HepG2 (cell line): ENCODE results near the gene HOXC11. TPM values are rescaled to one million over a fixed set of nuclear protein-coding genes. Genes with fewer than 3 reads are reported as not detected.

Experiments
- ATAC-seq: fragments of 200-7000 bp; cut with Tn5 transposase; 3 replicates; pipeline ENCODE4 v1.9.1; 2020; ENCODE audit warnings: mild to moderate bottlenecking, moderate library complexity
- BruUV-seq: library from RNA; stranded (reverse); fragments of 400-500 nt; replicated peaks from 2 replicates; lab custom pipeline; 2021; lab: Mats Ljungman, UMichigan
- CTCF ChIA-PET: fragments of 300-600 bp; formaldehyde crosslinking; extraction: SDS; loops from one replicate; lab custom pipeline; 2021; ENCODE audit warnings: low total read pairs, inconsistent platforms, low intra/inter-chr PET ratio; lab: Yijun Ruan, JAX
- POLR2A ChIA-PET: fragments of 350-600 bp; sonication (Branson Sonifier 250); formaldehyde crosslinking; loops from one replicate; lab custom pipeline; 2020; ENCODE audit warnings: antibody characterized with exemption, inconsistent platforms; lab: Yijun Ruan, JAX
- DNase-seq: peaks from one replicate; pipeline ENCODE4 v3.0.0-alpha.2; 2015; ENCODE audit warnings: low spot score
- FAIRE-seq: peaks from 3 replicates; lab custom pipeline; 2011; peaks lifted over from hg19 to GRCh38; lab: Jason Lieb, UNC
- H2AFZ ChIP-seq: one replicate; pipeline ENCODE4 v1.6.1; 2011; ENCODE audit warnings: low read length, inconsistent platforms
- H3K27ac ChIP-seq: fragments of 300-600 bp; 3 replicates; pipeline ENCODE4 v1.8.0; 2011; ENCODE audit warnings: mixed run types, mild to moderate bottlenecking, mixed read lengths, low read length, inconsistent platforms; ENCODE audit not compliant: insufficient read depth; ENCODE audit errors: extremely low read length
- H3K27me3 ChIP-seq, 2 experiments: fragments of 200-600 bp in 1 of 2; 2 replicates in 1 of 2; 3 replicates in 1 of 2; pipeline versions ENCODE4 v1.6.0 to v1.8.0; 2011; ENCODE audit warnings: low read length in 2 of 2, mild to moderate bottlenecking in 2 of 2, moderate library complexity in 2 of 2, inconsistent platforms in 1 of 2; ENCODE audit not compliant: insufficient read depth in 2 of 2, control insufficient read depth in 1 of 2
- H3K36me3 ChIP-seq, 2 experiments: fragments of 200-600 bp in 1 of 2; replicated peaks in 1 of 2; 2 replicates in 1 of 2; 3 replicates in 1 of 2; pipeline versions ENCODE4 v1.5.1 to v1.8.0; 2011; ENCODE audit warnings: low read length in 2 of 2, inconsistent platforms in 1 of 2; ENCODE audit not compliant: insufficient read depth in 2 of 2, control insufficient read depth in 1 of 2
- H3K4me1 ChIP-seq: 2 replicates; pipeline ENCODE4 v1.5.1; 2012; ENCODE audit warnings: low read length, inconsistent platforms; ENCODE audit not compliant: insufficient read depth
- H3K4me2 ChIP-seq: 2 replicates; pipeline ENCODE4 v1.6.0; 2011; ENCODE audit warnings: low read depth, low read length, inconsistent platforms
- H3K4me3 ChIP-seq, 3 experiments: fragments of 200-600 bp in 1 of 3; sonication (generic), shearing (Covaris generic) in 1 of 3; replicated peaks in 1 of 3; 2 replicates each; pipeline ENCODE4 v1.5.1; 2011 to 2016; ENCODE audit warnings: low read length in 3 of 3, inconsistent platforms in 2 of 3, low read depth in 2 of 3, mild to moderate bottlenecking in 2 of 3, control low read depth in 1 of 3, mixed read lengths in 1 of 3; ENCODE audit not compliant: insufficient read depth in 1 of 3
- H3K79me2 ChIP-seq: one replicate; pipeline ENCODE4 v1.6.1; 2011; ENCODE audit warnings: low read length, inconsistent platforms; ENCODE audit not compliant: insufficient read depth
- H3K9ac ChIP-seq: 2 replicates; pipeline ENCODE4 v1.6.0; 2011; ENCODE audit warnings: mild to moderate bottlenecking, low read depth, low read length, inconsistent platforms; ENCODE audit not compliant: insufficient read depth
- H3K9me3 ChIP-seq: 2 replicates; pipeline ENCODE4 v1.5.1; 2012; ENCODE audit warnings: mild to moderate bottlenecking, low read length
- H4K20me1 ChIP-seq: 2 replicates; pipeline ENCODE4 v1.6.0; 2011; ENCODE audit warnings: inconsistent platforms, mild to moderate bottlenecking, low read length, moderate library complexity; ENCODE audit not compliant: insufficient read depth
- E2F1 ChIP-seq: sonication (generic); formaldehyde crosslinking; IDR thresholded peaks from 2 replicates; pipeline ENCODE4 v1.5.0; 2020; ENCODE audit warnings: missing genetic modification reagents
- FOXP4 ChIP-seq: sonication (generic); formaldehyde crosslinking; IDR thresholded peaks from 2 replicates; pipeline ENCODE4 v1.4.0; 2020; ENCODE audit warnings: missing genetic modification reagents
- GABPB1 ChIP-seq: IDR thresholded peaks from 2 replicates; pipeline ENCODE4 v1.6.1; 2016; ENCODE audit warnings: mild to moderate bottlenecking, missing genetic modification reagents, moderate library complexity, missing compliant biosample characterization
- GATAD2A ChIP-seq: IDR thresholded peaks from 2 replicates; pipeline ENCODE4 v1.6.1; 2016
- HNF1B ChIP-seq: sonication (generic); formaldehyde crosslinking; IDR thresholded peaks from 2 replicates; pipeline ENCODE4 v1.5.1; 2020; ENCODE audit warnings: mild to moderate bottlenecking, moderate library complexity, missing genetic modification reagents
- MXD1 ChIP-seq: sonication (generic); formaldehyde crosslinking; IDR thresholded peaks from 2 replicates; pipeline ENCODE4 v1.4.0; 2020; ENCODE audit warnings: mild to moderate bottlenecking, missing genetic modification reagents
- NR2F6 ChIP-seq, 2 experiments: IDR thresholded peaks; 2 replicates each; pipeline ENCODE4 v1.6.1; 2016; ENCODE audit warnings: antibody characterized with exemption in 1 of 2, mild to moderate bottlenecking in 1 of 2
- TFDP2 ChIP-seq: sonication (generic); formaldehyde crosslinking; IDR thresholded peaks from 2 replicates; pipeline ENCODE4 v1.4.0; 2020; ENCODE audit warnings: missing genetic modification reagents
- THAP11 ChIP-seq: IDR thresholded peaks from 2 replicates; pipeline ENCODE4 v1.6.1; 2016; ENCODE audit warnings: missing biosample characterization, missing genetic modification reagents
- THRA ChIP-seq: sonication (generic); formaldehyde crosslinking; IDR thresholded peaks from 2 replicates; pipeline ENCODE4 v1.4.0; 2020; ENCODE audit warnings: missing genetic modification reagents, borderline replicate concordance
- ZNF280B ChIP-seq: sonication (generic); formaldehyde crosslinking; IDR thresholded peaks from 2 replicates; pipeline ENCODE4 v1.5.0; 2020; ENCODE audit warnings: missing genetic modification reagents, mild to moderate bottlenecking, borderline replicate concordance
- ZNF746 ChIP-seq: sonication (generic); formaldehyde crosslinking; IDR thresholded peaks from 2 replicates; pipeline ENCODE4 v1.8.0; 2022; ENCODE audit warnings: mild to moderate bottlenecking, missing genetic modification reagents
- WGBS: methylation state at CpG from one replicate; pipeline ENCODE4 v1.1.6; 2017; ENCODE audit warnings: low lambda C conversion rate; 5-methylcytosine and 5-hydroxymethylcytosine counted together
- in situ Hi-C: cut with HindIII; loops from 2 replicates; pipeline ENCODE4 v1.10.0; 2017; ENCODE audit warnings: low pct_unique_long_range_greater_than_20kb; ENCODE audit not compliant: extremely low pct_ligation_motif_present
- intact Hi-C: fragments of 100-400 bp; cut with micrococcal nuclease; formaldehyde crosslinking; loops from one replicate; pipeline ENCODE4 v1.10.0; 2022; ENCODE audit not compliant: unreplicated experiment
- polyA plus RNA-seq, 8 experiments: library from polyadenylated mRNA; depleted of rRNA in 3 of 8; stranded (reverse) in 7 of 8; unstranded in 1 of 8; fragments of >200 nt; fragmentation: Illumina TruSeq in 4 of 8; extraction: Trizol in 4 of 8; gene quantifications; 2 replicates each; pipeline versions ENCODE4 v1.2.1 to v1.2.3, GENCODE V29; 2011 to 2016; ENCODE audit warnings: low read depth in 4 of 8, missing spikeins in 1 of 8, mixed read lengths in 1 of 8; ENCODE audit not compliant: insufficient read depth in 1 of 8
- total RNA-seq, 5 experiments: library from RNA; depleted of rRNA; stranded (reverse); fragments of >200 nt; fragmentation: Illumina TruSeq; extraction: Trizol; gene quantifications; 2 replicates each; pipeline ENCODE4 v1.2.3, GENCODE V29; 2016; ENCODE audit warnings: low read depth in 1 of 5

The HOXC11 gene
- total and polyA plus RNA-seq, 2 of the 13 experiments (the other 11 are each of a cell fraction or from before 2014, with no cell fraction given), result not detected

GRCh38 chr12:53994264-53995001 lies 21.5 kb downstream of the HOXC11 start:
- H2AFZ ChIP-seq, result no peak overlapping the region
- ChIA-PET CTCF (no interaction called here), POLR2A (no interaction called here)
- H3K27me3 ChIP-seq, result peaks cover 10 to 61% of the 10 kb centered on the region in 2 experiments
- H3K36me3 ChIP-seq, result no peaks in the 10 kb centered on the region
- H3K27ac ChIP-seq, result no peak overlapping the region
- intact Hi-C loops (no loop called here), in situ Hi-C loops (loop anchor here (10.0 kb wide), 1 partner anchor 380 kb away; no protein-coding TSS in a partner anchor)
- peak; percentile 57 for DNase-seq
- FAIRE-seq, result no peak
- peak overlapping the region; percentile 23 to 48 (median 29); a peak in 3 of 6 replicates for H3K4me3 ChIP-seq
- peak; percentile 89 for ATAC-seq
- peak overlapping the region; percentile 63 for H3K4me2 ChIP-seq
- no peak overlapping the region for H3K9ac ChIP-seq
- H4K20me1 ChIP-seq, result no peaks in the 10 kb centered on the region
- no peaks in the 10 kb centered on the region for H3K79me2 ChIP-seq
- peaks cover 29% of the 10 kb centered on the region for H3K4me1 ChIP-seq
- WGBS, result 53% methylated on average over 32 of the region's 60 CpGs
- H3K9me3 ChIP-seq, result no peaks in the 10 kb centered on the region
- BruUV-seq, result no TSS peak
- TF ChIP-seq HNF1B (CRISPR knock-in tag), result peak; percentile 29; the same call in 1 of the 2 replicates
- peak; percentile 23; the same call in 1 of the 2 replicates for TF ChIP-seq ZNF280B
- peak; percentile 47; the same call in 1 of the 2 replicates for TF ChIP-seq FOXP4 (CRISPR knock-in tag)
- TF ChIP-seq E2F1 (CRISPR knock-in tag), result peak; percentile 54; the same call in 1 of the 2 replicates
- TF ChIP-seq THAP11, result 0 out of 2 replicates have a peak, but pooled peaks have one; percentile 9
- peak; percentile 66; the same call in 1 of the 2 replicates for TF ChIP-seq MXD1
- 0 out of 2 replicates have a peak, but pooled peaks have one; percentile 60 for TF ChIP-seq ZNF746
- TF ChIP-seq TFDP2 (CRISPR knock-in tag), result peak; percentile 48; the same call in 1 of the 2 replicates
- TF ChIP-seq GATAD2A (CRISPR knock-in tag), result peak; percentile 41
- TF ChIP-seq NR2F6 (IDR thresholded peaks at IDR 0.05), result no peak
- TF ChIP-seq NR2F6 (CRISPR knock-in tag; IDR thresholded peaks at IDR 0.05), result 0 out of 2 replicates have a peak, but pooled peaks have one; percentile 28
- 0 out of 2 replicates have a peak, but pooled peaks have one; percentile 34 for TF ChIP-seq THRA (CRISPR knock-in tag)
- peak; percentile 43 for TF ChIP-seq GABPB1 (CRISPR knock-in tag)
